Right atrium auricular region (tissue), 2 donors: Measurements from ENCODE around the gene ZC3HAV1L. TPM values are rescaled to one million over a fixed set of nuclear protein-coding genes. Genes with fewer than 3 reads are reported as not detected.
"Not testable (repeated sequence)": the region's sequence is repeated elsewhere in the genome, so short reads cannot be mapped to it uniquely, and the experiment has no call there.

ENCODE experiments used
- DNase-seq: peaks from one replicate; pipeline ENCODE4 v3.0.0-alpha.2; 2019; ENCODE audit warnings: low spot score
- H3K27ac ChIP-seq, 2 donors: fragments of 200-600 bp; sonication (generic); 1 replicate in 1 of 2; 2 replicates in 1 of 2; pipeline ENCODE4 v1.5.1; 2016 to 2019
- H3K27me3 ChIP-seq, 2 donors: fragments of 200-600 bp; sonication (generic); one replicate each; pipeline versions ENCODE4 v1.5.1 to v1.6.0; 2017 to 2019
- H3K36me3 ChIP-seq: fragments of 200-600 bp; sonication (generic); one replicate; pipeline ENCODE4 v1.5.1; 2016
- H3K4me1 ChIP-seq, 2 donors: fragments of 200-600 bp; sonication (generic); one replicate each; pipeline versions ENCODE4 v1.5.1 to v1.6.0; 2017 to 2019
- H3K4me3 ChIP-seq, 2 donors: fragments of 200-600 bp; sonication (generic); 1 replicate in 1 of 2; 2 replicates in 1 of 2; pipeline ENCODE4 v1.5.1; 2017 to 2019; ENCODE audit warnings: mild to moderate bottlenecking in 1 of 2, moderate library complexity in 1 of 2
- H3K9me3 ChIP-seq, 2 donors: fragments of 200-600 bp; sonication (generic); one replicate each; pipeline ENCODE4 v1.5.1; 2019
- CTCF ChIP-seq, 2 donors: fragments of 200-600 bp; sonication (generic); IDR thresholded peaks; one replicate each; pipeline ENCODE4 v1.5.1; 2019; ENCODE audit warnings: antibody characterized with exemption in 2 of 2
- total RNA-seq, 2 donors: library from RNA; depleted of rRNA; stranded (reverse); fragments of >200 nt; gene quantifications; one replicate each; pipeline ENCODE4 v1.1.0, GENCODE V29; 2016

Gene ZC3HAV1L
- total RNA-seq, 2 donors from 2014 or later: 7.3 to 9.4 TPM

- H3K27me3 ChIP-seq: no peaks in the 10 kb centered on the region
- H3K27ac ChIP-seq: no peak overlapping the region
- H3K4me3 ChIP-seq: no peak overlapping the region
- no peaks in the 10 kb centered on the region for H3K4me1 ChIP-seq
- H3K9me3 ChIP-seq: no peaks in the 10 kb centered on the region
- H3K36me3 ChIP-seq: peaks cover 35% of the 10 kb centered on the region
- no peak for DNase-seq
- TF ChIP-seq CTCF (IDR thresholded peaks at IDR 0.05): no peak
Observed at GRCh38 chr7:139026551-139026950, 9.3 kb downstream of the ZC3HAV1L start.

- DNase-seq: not testable (repeated sequence)
Observed at GRCh38 chr7:139025861-139026260, 10.0 kb downstream of the ZC3HAV1L start.

GRCh38 chr7:139023076-139023475 is 12.8 kb downstream of the ZC3HAV1L start:
- Histone ChIP-seq H3K27me3 (no peaks in the 10 kb centered on the region), H3K9me3 (no peaks in the 10 kb centered on the region), H3K27ac (no peak overlapping the region), H3K4me1 (no peaks in the 10 kb centered on the region), H3K4me3 (no peak overlapping the region), H3K36me3 (peaks cover 24% of the 10 kb centered on the region)
- TF ChIP-seq CTCF (IDR thresholded peaks at IDR 0.05): no peak
- DNase-seq: no peak

More at GRCh38 chr7:139025861-139026260, 10.0 kb downstream of the ZC3HAV1L start:
- H3K27ac ChIP-seq, H3K9me3 ChIP-seq, H3K4me3 ChIP-seq, H3K27me3 ChIP-seq, H3K4me1 ChIP-seq: not testable (repeated sequence)
- H3K36me3 ChIP-seq: peaks cover 35% of the 10 kb centered on the region

- DNase-seq: no peak
- no peak for TF ChIP-seq CTCF (IDR thresholded peaks at IDR 0.05)
- peaks cover 24% of the 10 kb centered on the region for H3K36me3 ChIP-seq
- no peaks in the 10 kb centered on the region for H3K9me3 ChIP-seq
- H3K27me3 ChIP-seq: no peaks in the 10 kb centered on the region
- H3K27ac ChIP-seq: no peak overlapping the region
- H3K4me1 ChIP-seq: no peaks in the 10 kb centered on the region
- no peak overlapping the region for H3K4me3 ChIP-seq
Observed at GRCh38 chr7:139022286-139022685, 13.6 kb downstream of the ZC3HAV1L start.

- Histone ChIP-seq H3K9me3 (no peaks in the 10 kb centered on the region), H3K4me3 (no peak overlapping the region), H3K4me1 (no peaks in the 10 kb centered on the region), H3K36me3 (peaks cover 5% of the 10 kb centered on the region), H3K27me3 (no peaks in the 10 kb centered on the region), H3K27ac (no peak overlapping the region)
- DNase-seq: no peak
- TF ChIP-seq CTCF (IDR thresholded peaks at IDR 0.05): no peak
Observed at GRCh38 chr7:139018910-139019309, 16.9 kb downstream of the ZC3HAV1L start.

- no peaks in the 10 kb centered on the region for H3K9me3 ChIP-seq
- H3K27me3 ChIP-seq: no peaks in the 10 kb centered on the region
- TF ChIP-seq CTCF (IDR thresholded peaks at IDR 0.05): peak; percentile 32 to 75
- H3K36me3 ChIP-seq: no peaks in the 10 kb centered on the region
- no peaks in the 10 kb centered on the region for H3K4me1 ChIP-seq
- peak; percentile 68 for DNase-seq
- H3K4me3 ChIP-seq: no peak overlapping the region
- no peak overlapping the region for H3K27ac ChIP-seq
Observed at GRCh38 chr7:139016931-139017511, 18.8 kb downstream of the ZC3HAV1L start.
